Stimulated activated CD4-positive, alpha-beta T cell treated with anti-CD3 and anti-CD28 coated beads, Interleukin-15, amount 100 ng/mL, for 1 hour (primary cell): ENCODE measurements around the gene TMED10.
"Not testable (repeated sequence)": the region's sequence is repeated elsewhere in the genome, so short reads cannot be mapped to it uniquely, and the experiment has no call there.

Experiments
- DNase-seq, 2 donors: peaks; one replicate each; pipeline ENCODE4 v3.0.0-alpha.2; 2020; ENCODE audit warnings: low read depth in 1 of 2, low spot score in 1 of 2

TMED10 gene

DNA sequence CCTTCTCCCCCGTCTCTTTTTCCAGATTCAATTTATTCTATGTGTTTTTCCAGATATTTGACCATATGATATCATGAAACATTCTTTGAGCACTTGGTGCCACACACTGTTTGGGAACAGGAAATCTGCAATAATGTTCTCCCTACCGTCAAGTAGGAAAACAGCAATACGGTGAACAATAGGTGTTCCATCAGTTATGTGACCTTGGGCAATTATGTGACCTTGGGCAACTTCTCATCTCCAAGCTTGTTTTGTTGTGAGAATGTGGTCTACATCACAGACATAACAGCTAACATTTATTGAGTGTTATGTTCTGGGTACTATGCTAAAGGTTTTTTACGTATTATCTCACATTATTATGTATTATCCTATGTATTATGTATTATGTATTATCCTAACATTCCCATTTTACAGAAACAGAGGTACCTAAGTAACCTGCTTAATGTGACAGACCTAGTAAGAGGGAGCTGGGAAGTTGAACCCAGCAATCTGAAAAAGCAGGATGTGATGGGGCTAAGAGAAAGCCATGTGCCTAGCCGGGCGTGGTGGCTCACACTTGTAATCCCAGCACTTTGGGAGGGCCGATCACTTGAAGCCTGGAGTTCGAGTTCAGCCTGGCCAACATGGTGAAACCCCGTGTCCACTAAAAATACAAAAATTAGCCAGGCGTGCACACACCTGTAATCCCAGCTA lies 48.4 kb downstream of the TMED10 start:
- DNase-seq: no peak

DNA sequence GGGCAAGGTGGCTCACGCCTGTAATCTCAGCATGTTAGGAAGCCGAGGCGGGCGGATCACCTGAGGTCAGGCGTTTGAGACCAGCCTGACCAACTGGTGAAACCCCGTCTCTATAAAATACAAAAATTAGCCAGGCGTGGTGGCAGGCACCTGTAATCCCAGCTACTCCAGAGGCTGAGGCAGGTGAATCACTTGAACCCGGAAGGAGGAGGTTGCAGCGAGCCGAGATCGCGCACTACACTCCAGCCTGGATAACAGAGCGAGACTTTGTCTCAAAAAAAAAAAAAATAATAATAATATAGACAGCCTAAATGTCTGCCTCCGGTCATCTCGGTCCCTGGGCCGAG lies 49.0 kb downstream of the TMED10 start:
- DNase-seq: not testable (repeated sequence)

DNA sequence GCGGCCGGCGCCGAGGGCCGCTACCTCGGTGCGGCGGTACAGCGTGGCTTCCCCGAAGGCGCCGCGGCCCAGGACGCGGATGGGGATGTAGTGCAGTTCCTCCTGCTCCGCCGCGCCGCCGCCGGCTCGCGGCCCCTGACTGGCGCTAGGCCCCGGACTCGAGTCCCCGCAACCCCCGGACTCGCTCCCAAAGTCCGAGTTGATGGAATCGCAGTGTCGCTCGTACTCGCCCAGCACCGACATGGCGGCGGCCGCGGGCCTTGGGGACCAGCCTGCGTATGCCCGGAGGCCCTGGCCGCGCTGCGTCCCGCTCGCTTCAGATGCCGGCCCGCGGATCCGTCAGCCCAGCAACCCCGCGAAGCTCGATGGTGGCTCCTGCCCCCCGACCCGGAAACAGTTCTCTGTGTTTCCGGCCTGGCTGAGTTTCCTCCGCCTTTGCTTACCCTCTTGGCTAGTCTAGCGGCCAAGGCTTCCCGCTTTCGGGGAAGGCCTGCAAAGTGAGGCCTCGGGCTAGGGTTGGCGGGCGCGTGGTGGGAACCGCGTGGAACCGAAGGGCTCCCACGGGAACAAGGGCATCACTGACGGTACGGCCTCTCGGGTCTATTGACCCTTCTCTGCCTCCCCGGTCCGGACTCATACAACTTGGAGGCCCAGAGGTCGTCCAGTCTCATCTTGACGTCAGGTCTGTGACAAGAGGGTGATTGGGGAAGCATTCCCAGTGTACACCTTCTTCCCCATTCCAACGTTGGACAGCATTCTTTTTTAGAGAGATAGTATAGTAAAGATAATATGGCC lies 49.5 kb downstream of the TMED10 start, which contains the start of gene NEK9:
Gene NEK9 (minus strand): TSS at position 370 of the 795 bp plus-strand sequence. CDS start 127 bp downstream, at position 243.
- peak; percentile 73 to 82 for DNase-seq

DNA sequence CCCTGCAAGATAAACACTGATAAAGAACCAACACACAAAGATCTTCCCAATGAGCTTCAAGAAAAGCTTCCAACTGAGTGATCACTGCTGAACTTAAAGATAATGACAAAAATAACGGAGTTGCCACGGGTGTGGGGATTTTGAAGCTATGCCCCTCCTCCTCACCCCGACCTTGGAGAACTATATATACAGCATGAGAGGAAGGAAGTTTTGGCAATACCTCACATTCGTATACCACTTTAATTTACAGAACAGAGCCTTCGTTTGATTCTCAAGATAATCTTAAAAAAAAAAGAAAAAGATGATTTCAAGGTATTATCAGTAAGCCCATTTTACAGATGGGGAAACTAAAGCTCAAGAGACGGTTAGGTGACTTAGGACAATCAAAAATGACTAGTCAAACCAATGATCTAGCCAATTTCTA lies 50.3 kb downstream of the TMED10 start:
- DNase-seq: no peak

DNA sequence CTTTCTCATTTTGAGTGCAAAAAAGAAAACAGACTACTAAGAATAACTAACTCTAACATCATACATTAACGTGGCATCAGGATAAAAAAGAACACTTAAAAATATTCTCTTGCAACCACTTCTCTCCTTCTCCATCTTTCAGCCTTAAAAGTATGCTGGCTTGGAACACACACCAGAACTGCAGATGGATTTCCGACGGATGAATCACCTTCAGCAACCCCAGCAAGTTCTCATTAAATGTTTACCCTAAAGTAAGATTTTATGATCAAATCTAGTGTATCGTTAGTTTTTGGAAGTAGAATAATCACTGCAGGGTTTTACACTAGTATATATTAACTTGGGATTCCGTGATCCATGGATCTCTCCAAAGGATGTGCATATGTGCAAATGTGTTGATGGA lies 50.8 kb downstream of the TMED10 start:
- no peak for DNase-seq

DNA sequence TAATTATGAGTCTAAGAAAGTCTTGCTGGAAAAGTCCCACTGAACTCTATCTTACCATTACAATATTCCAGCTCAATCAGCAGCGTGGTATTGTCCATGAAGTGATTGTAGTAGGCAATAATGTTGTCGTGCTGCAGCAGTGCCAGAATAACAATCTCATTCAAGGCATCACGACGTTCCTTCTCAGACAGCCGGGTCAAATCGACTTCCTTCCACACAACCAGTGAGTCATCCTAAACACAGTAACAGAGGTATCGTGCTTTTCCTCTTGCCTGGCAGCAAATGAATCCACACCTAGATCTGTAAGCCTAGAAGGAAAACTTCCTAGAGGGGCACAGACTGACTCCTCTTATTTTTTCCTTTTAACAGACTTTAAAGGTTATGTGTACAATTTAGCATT lies 52.4 kb downstream of the TMED10 start:
- DNase-seq: no peak

DNA sequence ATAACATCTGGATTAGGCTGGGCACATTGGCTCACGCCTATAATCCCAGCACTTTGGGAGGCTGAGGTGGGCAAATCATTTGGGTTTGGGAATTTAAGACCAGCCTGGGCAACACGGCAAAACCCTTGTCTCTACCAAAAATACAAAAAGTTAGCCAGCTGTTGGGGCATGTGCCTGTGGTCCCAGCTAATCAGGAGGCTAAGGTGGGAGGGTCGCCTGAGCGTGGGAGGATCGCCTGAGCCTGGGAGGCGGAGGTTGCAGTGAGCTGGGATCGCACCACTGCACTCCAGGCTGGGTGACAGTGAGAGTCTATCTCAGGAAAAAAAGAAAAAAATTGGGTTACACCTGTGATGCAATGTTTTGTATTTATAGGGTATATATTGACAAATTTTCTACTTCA lies 54.9 kb downstream of the TMED10 start:
- DNase-seq: no peak

DNA sequence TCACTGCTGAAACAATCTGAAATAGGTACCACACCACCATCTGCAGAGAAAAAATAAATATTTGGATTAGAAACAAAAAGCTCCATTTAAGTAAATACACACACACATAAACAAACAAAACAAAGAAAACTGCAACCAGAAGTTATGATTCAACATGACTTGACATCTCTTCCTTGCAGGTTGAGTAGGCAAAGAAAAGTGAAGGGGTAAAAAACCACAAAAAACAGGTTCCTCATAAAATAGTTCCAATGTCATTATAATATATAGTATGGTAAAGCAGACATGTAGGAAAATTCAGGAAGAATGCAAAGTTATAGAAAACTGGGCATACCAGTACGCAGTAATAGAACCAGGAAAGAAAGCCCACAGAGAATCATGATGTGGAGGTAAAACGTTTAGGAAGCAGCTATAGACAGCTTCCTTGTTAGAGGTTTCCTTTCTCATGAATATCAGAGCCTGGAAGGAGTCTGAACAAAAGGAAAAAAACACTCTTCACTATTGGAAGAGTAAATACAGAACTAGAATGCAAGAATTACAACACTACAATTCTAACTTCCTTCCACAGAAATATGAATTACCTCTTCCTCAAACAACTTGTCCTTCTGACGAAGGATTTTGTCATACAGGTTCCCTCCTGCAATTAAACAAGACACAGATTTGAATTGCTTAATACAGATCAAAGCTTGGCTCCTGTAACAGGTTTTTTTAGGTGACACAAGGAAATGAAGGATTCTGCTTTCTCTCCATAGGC lies 55.7 kb downstream of the TMED10 start:
- DNase-seq: no peak

DNA sequence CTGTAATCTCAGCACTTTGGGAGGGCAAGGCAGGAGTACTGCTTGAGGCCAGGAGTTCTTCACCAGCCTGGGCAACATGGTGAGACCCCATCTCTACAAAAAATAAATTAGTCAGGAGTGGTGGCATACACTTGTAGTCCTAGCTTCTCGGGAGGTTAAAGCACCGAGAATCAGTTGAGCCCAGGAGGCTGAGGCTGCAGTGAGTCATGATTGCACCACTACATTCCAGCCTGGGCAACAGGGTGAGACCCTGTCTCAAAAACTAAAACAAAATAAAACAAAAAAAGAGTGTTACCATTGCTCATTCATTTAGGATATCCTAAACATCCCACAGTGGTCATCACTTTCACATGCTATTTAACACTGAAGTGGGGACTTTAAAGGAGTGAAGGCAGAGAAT lies 57.4 kb downstream of the TMED10 start:
- DNase-seq: no peak

DNA sequence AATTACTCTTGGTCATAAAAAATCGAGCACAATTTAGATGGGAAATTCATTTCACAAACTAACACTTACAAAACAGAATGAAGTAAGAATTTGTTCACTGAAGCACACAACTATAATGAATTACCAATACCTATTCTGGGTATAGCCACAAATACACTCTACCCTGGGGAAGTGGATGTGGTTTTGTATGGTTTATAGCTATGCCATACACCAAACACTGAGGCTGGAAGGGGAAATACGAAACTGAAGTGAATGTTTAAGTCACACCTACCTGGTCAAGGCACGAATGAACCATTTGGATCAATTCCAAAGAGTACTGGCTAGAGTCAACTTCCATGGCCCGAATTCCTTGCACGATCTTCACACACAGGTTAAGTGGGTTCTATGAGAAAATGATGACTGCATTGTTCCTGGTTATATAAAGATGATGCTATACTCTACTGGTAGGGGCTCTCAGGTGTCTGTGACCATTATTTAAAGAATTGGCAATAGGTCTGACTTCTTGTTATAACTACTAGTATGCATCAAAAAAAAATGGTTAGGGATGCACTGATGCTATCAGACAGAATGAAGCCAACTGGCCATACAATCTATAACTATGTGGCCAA lies 62.4 kb downstream of the TMED10 start:
- DNase-seq: no peak

DNA sequence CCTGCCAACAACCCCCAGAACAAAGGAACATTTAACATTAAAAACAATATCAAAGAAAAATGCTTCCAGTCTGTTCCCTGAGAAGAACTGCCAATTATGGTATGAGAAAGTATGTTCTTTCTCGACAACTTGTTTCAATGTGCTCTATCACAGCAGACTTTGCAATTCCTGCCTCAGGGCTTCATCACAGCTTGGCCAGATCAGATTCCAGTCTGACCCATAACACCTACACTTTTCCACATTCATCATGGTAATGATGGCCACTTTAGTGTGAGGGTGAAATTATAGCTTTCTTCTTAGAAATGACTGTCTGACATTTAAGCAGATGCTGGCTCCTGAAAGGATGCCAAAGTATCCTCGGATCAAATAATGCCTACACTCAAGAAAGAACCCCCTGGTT lies 66.5 kb downstream of the TMED10 start:
- no peak for DNase-seq

DNA sequence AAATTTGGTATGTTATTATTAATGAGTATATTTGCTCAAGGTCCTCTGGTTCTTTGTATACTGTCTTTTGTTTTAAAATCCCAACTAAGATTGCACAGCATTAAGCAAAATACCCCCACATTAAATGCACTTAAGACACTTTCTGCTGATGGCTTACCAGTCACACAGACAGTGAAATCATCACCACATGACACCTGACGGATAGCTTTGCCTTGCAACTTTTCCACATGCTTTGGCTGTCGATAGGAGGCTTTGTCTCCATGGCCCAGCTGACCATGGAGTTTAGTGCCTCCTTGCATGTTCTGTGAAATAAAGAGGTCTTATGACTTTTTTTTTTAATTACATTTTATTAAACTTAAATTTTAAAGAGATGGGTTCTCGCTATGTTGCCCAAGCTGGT lies 69.2 kb downstream of the TMED10 start:
- DNase-seq: no peak

DNA sequence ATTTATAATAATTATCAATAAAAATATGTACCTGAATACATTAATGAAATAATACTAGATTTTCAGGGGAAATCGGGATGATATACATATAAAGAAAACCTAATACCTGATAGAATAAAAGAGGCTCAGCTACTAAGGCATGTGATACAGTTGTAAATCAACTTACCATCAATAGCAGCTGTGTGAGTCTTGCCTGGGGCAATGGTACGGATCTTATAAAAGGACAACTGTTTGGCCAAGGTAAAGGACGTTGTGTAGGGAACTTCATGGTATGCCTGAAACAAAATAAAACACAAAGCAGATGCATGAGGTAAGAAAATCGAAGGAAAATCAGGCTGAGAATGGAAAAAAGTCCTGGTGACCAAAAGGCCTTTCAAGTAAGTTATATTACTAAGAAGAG lies 74.9 kb downstream of the TMED10 start:
- no peak for DNase-seq

DNA sequence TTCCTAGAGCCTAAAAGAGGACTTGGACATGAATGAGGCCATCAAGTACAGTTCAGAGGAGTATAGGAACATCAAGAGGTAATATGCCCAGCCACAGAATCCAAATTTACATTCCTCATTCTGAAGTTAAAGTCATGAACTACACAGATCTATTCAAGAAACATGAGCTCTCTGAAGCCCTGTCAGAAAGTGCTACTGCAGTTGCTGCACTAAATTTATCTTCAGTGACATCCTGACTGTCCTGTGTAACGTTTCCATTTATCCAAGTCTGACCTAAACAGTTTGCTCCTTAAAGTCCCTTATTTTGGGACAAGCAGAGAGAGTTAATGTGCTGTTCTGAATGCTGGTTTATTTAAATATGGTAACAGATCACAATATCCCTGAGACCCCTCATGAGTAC lies 77.7 kb downstream of the TMED10 start:
- no peak for DNase-seq

DNA sequence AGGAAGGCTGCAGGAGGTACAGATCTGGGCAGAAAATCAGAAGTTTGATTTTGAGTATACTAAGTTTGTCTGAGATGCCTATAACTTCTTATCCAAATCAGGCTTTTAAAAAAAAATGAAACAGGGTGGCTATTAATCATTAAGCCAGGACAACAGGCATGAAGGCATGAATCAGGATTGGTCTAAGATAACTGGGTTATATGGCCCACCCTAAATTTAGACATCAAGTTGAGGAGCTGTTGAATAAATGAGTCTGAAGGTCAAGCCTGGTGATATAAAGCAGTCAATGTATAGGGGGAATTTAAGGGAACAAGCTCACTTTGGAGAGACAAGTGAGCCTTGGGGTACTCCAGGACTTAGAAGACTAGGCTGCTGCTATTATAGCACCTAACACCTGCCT lies 78.2 kb downstream of the TMED10 start:
- DNase-seq: no peak

DNA sequence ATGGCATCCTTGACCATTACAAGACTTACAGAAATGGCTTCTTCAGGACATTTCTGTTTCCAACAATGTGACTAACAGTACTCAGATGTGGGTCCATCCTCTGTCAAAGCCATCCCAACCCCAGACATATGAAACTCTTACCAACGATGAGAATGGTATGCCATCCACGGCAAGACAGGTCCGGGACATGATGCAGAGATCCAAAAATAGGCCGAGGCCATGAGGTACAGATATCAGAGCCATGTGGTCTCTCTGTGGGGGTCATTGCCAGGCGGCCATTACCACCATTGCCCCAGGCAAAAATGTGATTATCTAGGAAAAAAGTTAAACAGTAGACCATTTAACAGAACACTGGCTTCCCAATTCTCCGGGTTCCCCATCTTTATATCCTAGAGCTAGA lies 79.5 kb downstream of the TMED10 start:
- DNase-seq: no peak

DNA sequence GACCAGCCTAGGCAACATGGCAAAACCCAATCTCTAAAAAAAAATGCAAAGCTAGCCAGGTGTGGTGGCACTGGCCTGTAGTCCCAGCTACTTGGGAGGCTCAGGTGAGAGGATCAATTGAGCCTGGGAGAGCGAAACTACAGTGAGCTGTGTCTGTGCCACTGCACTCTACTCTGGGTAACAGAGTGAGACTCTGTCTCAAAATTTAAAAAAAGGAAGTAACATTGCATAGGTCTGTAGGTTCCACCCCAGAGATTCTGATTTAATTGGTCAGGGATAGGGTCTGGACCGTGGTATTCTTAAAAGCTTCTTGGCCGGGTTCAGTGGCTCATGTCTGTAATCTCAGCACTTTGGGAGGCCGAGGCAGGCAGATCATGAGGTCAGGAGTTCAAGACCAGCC lies 80.7 kb downstream of the TMED10 start:
- DNase-seq: no peak

DNA sequence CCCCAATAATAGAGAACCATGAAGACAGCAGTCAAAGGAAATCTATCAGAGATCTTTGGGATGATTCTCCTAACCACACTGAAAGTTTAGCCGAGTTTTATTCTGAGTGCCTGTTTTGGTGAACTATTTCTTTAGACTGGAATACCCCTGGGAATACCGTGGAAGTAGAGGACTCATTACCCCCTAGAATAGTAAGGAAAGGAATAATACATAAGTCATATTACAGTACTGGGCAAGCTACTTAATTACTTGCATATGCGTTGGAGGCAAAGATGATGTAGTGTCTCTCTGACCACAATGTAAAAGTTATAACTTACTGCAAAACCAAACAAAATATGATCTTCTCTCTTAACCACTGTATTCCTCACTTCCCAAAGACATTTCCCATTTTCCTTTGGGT lies 81.5 kb downstream of the TMED10 start:
- DNase-seq: no peak

DNA sequence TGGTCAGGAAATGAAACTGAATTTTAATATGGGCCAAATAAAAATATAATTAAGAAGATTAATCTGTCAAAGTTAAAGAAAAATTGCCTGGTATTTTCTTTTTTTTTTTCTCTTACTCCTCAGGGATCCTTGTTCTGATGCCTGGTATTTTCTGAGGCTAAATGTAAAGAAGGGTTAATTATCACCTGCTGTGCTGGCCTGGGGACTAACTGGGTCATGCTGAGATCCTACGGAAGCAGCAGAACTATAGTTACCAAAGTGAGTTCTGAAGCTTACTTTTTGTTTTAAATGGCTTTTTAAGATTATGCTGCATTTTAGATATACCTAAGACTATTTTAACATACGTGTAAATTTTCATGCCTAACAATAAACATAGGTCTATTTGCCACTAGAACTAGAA lies 83.7 kb downstream of the TMED10 start:
- no peak for DNase-seq

DNA sequence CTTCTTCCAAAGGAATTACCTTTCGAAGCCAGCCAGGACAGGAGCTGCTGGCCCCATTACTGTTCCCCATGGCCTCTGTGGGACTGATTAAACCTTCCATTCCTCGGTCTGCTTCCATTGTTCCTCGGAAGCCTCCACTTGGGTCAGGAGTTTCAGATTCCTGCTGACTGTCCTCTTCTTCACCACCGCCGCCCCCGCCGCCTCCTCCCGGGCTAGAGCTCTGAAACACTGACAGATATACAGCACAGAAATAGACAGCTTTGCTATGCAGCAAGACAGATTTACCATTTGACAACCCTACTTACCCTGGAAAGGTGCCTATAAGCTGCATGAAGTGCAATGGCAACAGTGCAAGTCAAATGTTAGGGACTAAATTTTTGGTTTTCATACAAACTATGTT lies 85.2 kb downstream of the TMED10 start:
- DNase-seq: no peak

DNA sequence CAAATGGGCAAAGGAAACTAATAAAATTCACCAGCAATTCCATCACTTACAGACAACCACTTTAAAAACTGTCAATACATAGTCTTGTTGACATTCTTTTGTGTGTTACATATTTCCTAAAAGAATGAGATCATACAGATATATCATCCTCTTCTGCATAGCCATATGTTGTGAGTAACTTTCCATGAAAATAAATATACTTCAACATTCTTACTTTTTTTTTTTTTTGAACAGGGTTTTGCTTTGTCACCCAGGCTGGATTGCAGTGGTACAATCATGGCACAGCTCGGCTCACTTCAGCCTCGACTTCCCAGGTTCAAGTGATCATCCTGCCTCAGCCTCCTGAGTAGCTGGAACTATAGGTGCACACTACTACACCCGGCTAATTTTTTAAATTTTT lies 86.1 kb downstream of the TMED10 start:
- DNase-seq: no peak
